ENCODE results near the gene IPCEF1.

IPCEF1 gene

GRCh38 chr6:154234019-154234772, 122.4 kb downstream of the IPCEF1 start:
- H3K27me3 ChIP-seq (replicated peaks; ENCODE audit: control insufficient read depth, insufficient read depth, low read length), result no peaks in the 10 kb centered on the region
- TF ChIP-seq CTCF (IDR thresholded peaks at IDR 0.05; ENCODE audit: insufficient read depth, low read length, poor library complexity, severe bottlenecking), result no peak
- H3K36me3 ChIP-seq (ENCODE audit: control insufficient read depth, insufficient read depth, low read length), result no peaks in the 10 kb centered on the region
- no peak for DNase-seq (ENCODE audit: extremely low read depth, insufficient read length)
- no peak overlapping the region for H3K4me3 ChIP-seq (replicated peaks; ENCODE audit: low read depth, low read length)

DNA sequence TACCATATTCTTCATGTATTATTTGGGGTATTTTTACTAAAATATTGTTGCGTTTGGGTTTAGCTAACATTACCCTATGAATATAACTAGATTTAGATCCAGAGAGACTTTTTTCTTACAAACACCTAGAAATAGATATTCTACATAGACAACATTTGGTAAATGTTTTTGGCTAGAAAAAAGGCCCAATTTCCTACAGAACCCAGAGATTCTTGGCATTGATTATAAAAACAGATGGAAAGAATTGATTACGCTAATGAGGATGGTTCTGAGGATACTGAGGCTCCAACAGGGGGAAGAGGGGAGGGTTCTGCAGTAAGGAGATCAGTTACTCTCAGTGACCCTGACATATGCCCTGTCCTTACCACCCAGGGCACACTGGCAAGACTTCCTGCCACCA, 123.2 kb downstream of the IPCEF1 start:
- H3K36me3 ChIP-seq (ENCODE audit: control insufficient read depth, insufficient read depth, low read length), result no peaks in the 10 kb centered on the region
- no peak for TF ChIP-seq CTCF (IDR thresholded peaks at IDR 0.05; ENCODE audit: insufficient read depth, low read length, poor library complexity, severe bottlenecking)
- H3K27me3 ChIP-seq (replicated peaks; ENCODE audit: control insufficient read depth, insufficient read depth, low read length), result no peaks in the 10 kb centered on the region
- no peak overlapping the region for H3K4me3 ChIP-seq (replicated peaks; ENCODE audit: low read depth, low read length)
- DNase-seq (ENCODE audit: extremely low read depth, insufficient read length), result no peak

DNA sequence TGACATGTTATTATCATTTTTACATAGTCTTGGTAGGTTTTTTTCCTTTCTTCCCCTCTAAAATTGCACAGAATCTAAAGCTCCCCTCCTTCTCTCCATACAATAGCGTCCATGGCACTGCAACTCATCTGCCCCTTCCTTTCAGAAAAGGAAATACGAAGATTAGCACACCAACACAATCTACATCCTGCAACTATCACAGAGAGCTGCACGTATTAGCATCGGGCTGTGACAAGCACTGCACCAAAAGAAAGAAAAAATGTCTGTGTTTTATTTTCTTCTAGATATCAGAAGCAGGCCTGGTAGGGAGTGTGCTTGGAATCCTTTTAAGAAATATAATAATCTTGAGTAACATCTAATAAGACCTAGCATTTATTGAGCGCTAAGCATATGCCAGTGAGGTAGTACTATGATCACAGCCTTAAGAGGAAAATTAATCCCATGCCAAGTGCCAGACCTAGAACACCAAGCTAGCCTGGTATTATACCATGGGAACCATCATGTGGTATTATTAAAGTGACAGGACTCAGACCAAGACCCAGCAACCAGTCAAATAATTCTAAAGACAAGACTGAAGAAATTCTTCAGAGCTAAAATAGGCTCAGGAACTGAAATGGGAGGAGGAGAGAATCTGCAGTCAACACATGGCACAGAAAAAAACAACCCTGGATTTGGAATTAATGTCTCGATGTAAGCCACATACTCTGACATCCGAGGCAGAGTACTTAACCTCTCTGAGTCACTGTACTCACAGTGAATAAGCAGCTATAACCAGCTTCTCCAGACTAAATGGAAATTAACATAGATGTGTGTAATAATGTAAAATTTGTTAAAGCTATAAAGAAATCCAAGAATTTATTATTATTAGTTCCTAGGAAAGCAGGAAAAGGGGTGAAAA, 124.3 kb downstream of the IPCEF1 start:
- no peak for DNase-seq (ENCODE audit: extremely low read depth, insufficient read length)
- Histone ChIP-seq H3K27me3 (replicated peaks; ENCODE audit: control insufficient read depth, insufficient read depth, low read length) (no peaks in the 10 kb centered on the region), H3K36me3 (ENCODE audit: control insufficient read depth, insufficient read depth, low read length) (no peaks in the 10 kb centered on the region), H3K4me3 (replicated peaks; ENCODE audit: low read depth, low read length) (no peak overlapping the region)
- no peak for TF ChIP-seq CTCF (IDR thresholded peaks at IDR 0.05; ENCODE audit: insufficient read depth, low read length, poor library complexity, severe bottlenecking)

- Histone ChIP-seq H3K36me3 (ENCODE audit: control insufficient read depth, insufficient read depth, low read length) (no peaks in the 10 kb centered on the region), H3K4me3 (replicated peaks; ENCODE audit: low read depth, low read length) (no peak overlapping the region), H3K27me3 (replicated peaks; ENCODE audit: control insufficient read depth, insufficient read depth, low read length) (no peaks in the 10 kb centered on the region)
- no peak for TF ChIP-seq CTCF (IDR thresholded peaks at IDR 0.05; ENCODE audit: insufficient read depth, low read length, poor library complexity, severe bottlenecking)
- no peak for DNase-seq (ENCODE audit: extremely low read depth, insufficient read length)
Measured at GRCh38 chr6:154230910-154231595, 125.5 kb downstream of the IPCEF1 start.

GRCh38 chr6:154230393-154230792, 126.2 kb downstream of the IPCEF1 start:
- DNase-seq (ENCODE audit: extremely low read depth, insufficient read length), result no peak
- Histone ChIP-seq H3K27me3 (replicated peaks; ENCODE audit: control insufficient read depth, insufficient read depth, low read length) (no peaks in the 10 kb centered on the region), H3K36me3 (ENCODE audit: control insufficient read depth, insufficient read depth, low read length) (no peaks in the 10 kb centered on the region), H3K4me3 (replicated peaks; ENCODE audit: low read depth, low read length) (no peak overlapping the region)
- TF ChIP-seq CTCF (IDR thresholded peaks at IDR 0.05; ENCODE audit: insufficient read depth, low read length, poor library complexity, severe bottlenecking), result no peak

All from GM06990 (cell line).